Choroid plexus epithelial cell (primary cell): ENCODE measurements around the gene RILP.

Experiments
- DNase-seq: peaks from one replicate; pipeline ENCODE4 v3.0.0-alpha.2; 2010; ENCODE audit warnings: low read depth
- H3K4me3 ChIP-seq: 2 replicates; pipeline ENCODE4 v1.5.1; 2011; ENCODE audit warnings: low read depth, mild to moderate bottlenecking, control low read depth, low read length, moderate library complexity
- TF ChIP-seq, protein P1 (sequence below): conservative IDR thresholded peaks from 2 replicates; pipeline ENCODE4 v1.5.1; 2011; ENCODE audit warnings: low read depth, mild to moderate bottlenecking, control low read depth, inconsistent platforms, low read length, moderate library complexity

RILP gene

DNA sequence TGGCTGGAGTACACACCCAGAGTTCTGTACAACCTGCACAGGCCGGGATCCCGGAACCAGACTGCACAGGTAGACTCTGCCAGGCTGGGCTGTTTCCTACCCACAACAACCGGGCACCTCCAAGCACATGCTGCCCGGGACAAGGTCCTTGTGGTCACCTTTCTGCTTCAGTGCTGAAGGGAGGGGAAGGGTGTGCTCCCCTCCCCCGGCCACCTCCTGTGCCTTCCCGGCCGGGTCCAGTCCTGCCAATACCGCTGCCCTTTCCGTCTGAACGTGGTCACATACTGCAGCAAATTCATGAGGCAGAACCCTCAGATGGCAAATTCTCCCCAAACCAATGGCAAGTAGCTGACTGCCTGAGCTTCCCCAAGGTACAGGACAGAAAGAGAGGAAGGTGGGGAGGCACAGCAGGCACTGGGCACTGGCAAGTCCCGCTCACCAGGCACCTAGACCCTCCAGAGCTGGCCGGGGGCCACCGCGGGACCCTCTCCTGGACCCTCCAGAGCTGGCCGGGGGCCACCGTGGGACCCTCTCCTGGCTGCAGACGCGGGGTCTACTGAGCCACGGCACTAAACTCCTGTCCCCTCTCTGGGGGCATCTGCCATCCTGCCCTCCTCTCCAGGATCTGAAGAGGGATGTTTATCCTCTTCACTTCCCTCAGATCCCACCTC, 43.9 kb downstream of the RILP start:
- no peak overlapping the region for H3K4me3 ChIP-seq
- TF ChIP-seq, protein P1, sequence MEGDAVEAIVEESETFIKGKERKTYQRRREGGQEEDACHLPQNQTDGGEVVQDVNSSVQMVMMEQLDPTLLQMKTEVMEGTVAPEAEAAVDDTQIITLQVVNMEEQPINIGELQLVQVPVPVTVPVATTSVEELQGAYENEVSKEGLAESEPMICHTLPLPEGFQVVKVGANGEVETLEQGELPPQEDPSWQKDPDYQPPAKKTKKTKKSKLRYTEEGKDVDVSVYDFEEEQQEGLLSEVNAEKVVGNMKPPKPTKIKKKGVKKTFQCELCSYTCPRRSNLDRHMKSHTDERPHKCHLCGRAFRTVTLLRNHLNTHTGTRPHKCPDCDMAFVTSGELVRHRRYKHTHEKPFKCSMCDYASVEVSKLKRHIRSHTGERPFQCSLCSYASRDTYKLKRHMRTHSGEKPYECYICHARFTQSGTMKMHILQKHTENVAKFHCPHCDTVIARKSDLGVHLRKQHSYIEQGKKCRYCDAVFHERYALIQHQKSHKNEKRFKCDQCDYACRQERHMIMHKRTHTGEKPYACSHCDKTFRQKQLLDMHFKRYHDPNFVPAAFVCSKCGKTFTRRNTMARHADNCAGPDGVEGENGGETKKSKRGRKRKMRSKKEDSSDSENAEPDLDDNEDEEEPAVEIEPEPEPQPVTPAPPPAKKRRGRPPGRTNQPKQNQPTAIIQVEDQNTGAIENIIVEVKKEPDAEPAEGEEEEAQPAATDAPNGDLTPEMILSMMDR: no peak

DNA sequence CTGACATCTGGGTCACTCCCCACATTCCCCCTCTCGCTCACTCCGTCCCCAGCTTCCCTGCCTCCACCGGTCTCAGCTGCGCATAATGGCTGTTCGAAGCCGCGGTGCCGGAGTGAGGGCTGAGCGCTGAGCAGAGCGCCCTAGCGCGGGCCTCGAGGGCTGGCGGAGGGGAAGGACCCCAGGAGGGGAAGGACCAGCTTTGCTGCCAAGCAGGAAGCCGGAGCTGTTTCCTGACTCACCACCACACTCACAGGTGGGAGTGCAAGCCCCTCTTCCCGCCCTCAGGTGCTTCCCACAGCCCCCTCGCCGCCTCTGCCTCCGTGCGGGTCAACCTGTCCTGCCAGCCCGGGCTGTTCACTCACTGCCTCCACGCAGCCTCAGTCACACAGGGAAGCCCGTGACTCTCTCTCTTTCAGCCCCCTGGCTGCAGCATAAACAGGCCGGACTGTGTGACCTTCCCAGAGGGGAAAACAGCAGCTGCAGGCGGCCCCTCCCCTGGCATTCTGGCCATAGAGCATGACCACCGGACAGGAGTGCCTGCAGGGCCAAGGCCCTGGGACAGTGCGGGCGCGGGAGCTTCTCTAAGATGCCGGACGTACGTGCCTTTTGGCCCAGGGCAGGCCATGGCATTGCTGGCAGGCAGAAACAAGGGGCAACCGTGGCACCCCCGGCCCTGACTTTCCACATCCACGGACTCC, 44.7 kb downstream of the RILP start:
- TF ChIP-seq, protein P1: no peak
- no peak for DNase-seq
- H3K4me3 ChIP-seq: no peak overlapping the region

More for the DNA sequence above, 43.9 kb downstream of the RILP start:
- DNase-seq: no peak

DNA sequence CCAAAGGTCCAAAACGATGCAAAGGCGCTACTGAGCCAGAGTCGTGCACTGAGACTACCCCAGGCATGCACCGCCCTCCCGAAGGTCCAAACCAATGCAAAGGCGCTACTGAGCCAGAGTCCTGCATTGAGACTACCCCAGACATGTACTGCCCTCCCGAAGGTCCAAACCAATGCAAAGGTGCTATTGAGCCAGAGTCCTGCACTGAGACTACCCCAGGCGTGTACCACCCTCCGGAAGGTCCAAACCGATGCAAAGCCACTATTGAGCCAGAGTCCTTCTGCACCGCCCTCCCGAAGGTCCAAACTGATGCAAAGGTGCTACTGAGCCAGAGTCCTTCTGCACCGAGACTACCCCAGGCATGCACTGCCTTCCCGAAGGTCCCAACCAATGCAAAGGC, 48.1 kb downstream of the RILP start:
- TF ChIP-seq, protein P1: no peak
- no peak overlapping the region for H3K4me3 ChIP-seq
- no peak for DNase-seq

DNA sequence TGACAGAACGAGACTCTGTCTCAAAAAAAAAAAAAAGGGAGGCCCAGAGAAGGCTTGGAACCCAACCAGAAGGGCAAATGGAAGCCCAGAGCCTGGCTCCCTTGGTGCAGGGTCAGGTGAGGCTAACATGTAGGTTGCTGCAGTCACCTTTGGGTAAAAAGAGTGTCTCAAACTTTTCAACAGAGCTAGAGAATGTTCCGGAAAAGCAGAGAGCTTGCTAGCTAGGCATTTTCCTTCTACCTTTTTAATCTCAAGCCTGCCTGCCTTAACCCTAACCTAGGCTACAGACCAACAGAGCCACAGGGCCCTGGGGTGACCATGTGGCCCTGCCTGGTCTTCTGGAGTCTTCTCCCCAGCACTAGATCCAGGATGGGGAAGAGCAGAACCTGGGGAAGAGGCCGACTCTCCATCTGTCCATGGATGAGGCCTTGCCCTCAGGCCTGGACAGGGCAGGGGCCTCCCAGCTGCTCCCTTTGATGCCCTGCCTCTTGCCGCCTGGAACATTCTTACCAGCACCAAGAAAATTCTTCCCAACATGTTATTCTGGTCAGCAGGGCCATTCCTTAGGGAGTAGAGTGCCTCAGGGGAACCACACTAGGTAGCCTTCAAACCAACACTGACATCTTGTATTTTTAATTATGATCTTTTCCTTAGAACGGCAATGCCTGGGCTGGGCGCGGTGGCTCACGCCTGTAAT, 51.1 kb downstream of the RILP start:
- TF ChIP-seq, protein P1: no peak
- no peak overlapping the region for H3K4me3 ChIP-seq
- DNase-seq: no peak

DNA sequence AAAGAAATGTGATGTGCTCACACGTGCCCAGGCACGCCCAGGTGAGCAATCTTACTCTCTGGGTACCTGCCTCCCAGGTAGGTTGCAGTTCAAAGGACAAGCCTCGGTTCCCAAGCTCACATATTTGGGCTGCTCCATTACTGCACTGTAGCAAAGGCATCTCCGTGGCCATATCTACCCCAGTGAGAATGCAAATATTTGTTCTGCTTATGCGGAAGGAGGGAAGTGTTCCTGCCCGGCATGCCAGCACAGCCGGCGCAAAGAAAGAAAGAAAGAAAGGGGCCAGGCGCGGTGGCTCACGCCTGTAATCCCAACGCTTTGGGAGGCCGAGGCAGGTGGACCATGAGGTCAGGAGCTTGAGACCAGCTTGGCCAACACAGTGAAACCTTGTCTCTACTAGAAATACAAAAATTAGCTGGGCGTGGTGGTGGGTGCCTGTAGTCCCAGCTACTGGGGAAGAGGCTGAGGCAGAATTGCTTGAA, 51.8 kb downstream of the RILP start:
- TF ChIP-seq, protein P1: no peak
- DNase-seq: no peak

More for the DNA sequence above, 51.8 kb downstream of the RILP start:
- H3K4me3 ChIP-seq: no peak overlapping the region
